OCI-LY7 (cell line): ENCODE data around the gene HBB.

ENCODE experiments used
- CTCF ChIP-seq: fragments of 200-600 bp; sonication (generic); conservative IDR thresholded peaks from 2 replicates; pipeline ENCODE4 v1.5.1; 2014; ENCODE audit warnings: mild to moderate bottlenecking, antibody characterized with exemption, low read length, moderate library complexity, mixed read lengths
- EZH2phosphoT487 ChIP-seq: fragments of 200-600 bp; sonication (generic); IDR thresholded peaks from 2 replicates; pipeline ENCODE4 v1.6.1; 2018; ENCODE audit warnings: low read depth, borderline replicate concordance, mild to moderate bottlenecking, mixed run types, antibody characterized with exemption, low read length, moderate library complexity, mixed read lengths

- no peak for TF ChIP-seq CTCF
- TF ChIP-seq EZH2phosphoT487 = no peak
Measured at GRCh38 chr11:5272395-5273017, 45.6 kb upstream of the HBB start.
